GM12878 (cell line): ENCODE data around the gene LGI4. TPM values are rescaled to one million over a fixed set of nuclear protein-coding genes. Genes with fewer than 3 reads are reported as not detected.

Source experiments
- CHD1 ChIP-seq: IDR thresholded peaks from 2 replicates; pipeline ENCODE4 v1.6.1; 2012; ENCODE audit warnings: low read depth, low read length, improper control_type of control experiment
- CREM ChIP-seq: IDR thresholded peaks from 2 replicates; pipeline ENCODE4 v1.6.1; 2014; ENCODE audit warnings: antibody characterized with exemption, low read depth
- HDAC6 ChIP-seq: fragments of 200-600 bp; sonication (generic); IDR thresholded peaks from one replicate; pipeline ENCODE4 v1.8.0; 2017; ENCODE audit warnings: antibody characterized with exemption; ENCODE audit not compliant: unreplicated experiment
- KLF5 ChIP-seq: fragments of 450-650 bp; IDR thresholded peaks from 2 replicates; pipeline ENCODE4 v1.6.1; 2014; ENCODE audit warnings: mild to moderate bottlenecking; ENCODE audit not compliant: partially characterized antibody
- RB1 ChIP-seq: fragments of 450-650 bp; formaldehyde crosslinking; IDR thresholded peaks from 2 replicates; pipeline ENCODE4 v1.6.1; 2017; ENCODE audit warnings: mild to moderate bottlenecking, borderline replicate concordance
- RCOR1 ChIP-seq: conservative IDR thresholded peaks from 2 replicates; pipeline ENCODE4 v1.6.1; 2012; ENCODE audit warnings: low read depth, low read length, improper control_type of control experiment
- SMAD5 ChIP-seq: IDR thresholded peaks from 2 replicates; pipeline ENCODE4 v1.6.1; 2016; ENCODE audit warnings: antibody characterized with exemption, low read depth
- SREBF2 ChIP-seq: IDR thresholded peaks from 2 replicates; pipeline ENCODE4 v1.6.1; 2012; ENCODE audit warnings: mild to moderate bottlenecking, low read length
- USF2 ChIP-seq: IDR thresholded peaks from 2 replicates; pipeline ENCODE4 v1.6.1; 2011; ENCODE audit warnings: low read depth, low read length, improper control_type of control experiment, borderline replicate concordance
- YBX1 ChIP-seq: fragments of 450-650 bp; IDR thresholded peaks from 2 replicates; pipeline ENCODE4 v1.6.1; 2016; ENCODE audit warnings: antibody characterized with exemption
- ZBED1 ChIP-seq: IDR thresholded peaks from 2 replicates; pipeline ENCODE4 v1.6.1; 2016; ENCODE audit warnings: borderline replicate concordance
- ZZZ3 ChIP-seq: IDR thresholded peaks from 2 replicates; pipeline ENCODE4 v1.6.1; 2011; ENCODE audit warnings: low read depth; ENCODE audit not compliant: control insufficient read depth, insufficient read length
- polyA plus RNA-seq, 11 experiments: library from polyadenylated mRNA; depleted of rRNA in 4 of 11; unstranded in 6 of 11; stranded (reverse) in 5 of 11; fragments of >200 nt; fragmentation: Nextera tagmentation in 4 of 11; fragmentation: Illumina TruSeq in 1 of 11; extraction: Ambion mirVana in 4 of 11; extraction: Trizol in 1 of 11; gene quantifications; 1 replicate in 1 of 11; 2 replicates in 10 of 11; pipeline versions ENCODE4 v1.2.1 to v1.2.3, GENCODE V29; 2011 to 2016; ENCODE audit warnings: inconsistent platforms in 2 of 11, missing spikeins in 2 of 11, low read depth in 1 of 11
- total RNA-seq, 4 experiments: library from RNA; depleted of rRNA in 3 of 4; stranded (reverse); fragments of >200 nt in 3 of 4; fragmentation: Illumina TruSeq in 1 of 4; extraction: Trizol in 1 of 4; gene quantifications; 2 replicates each; pipeline versions ENCODE4 v1.2.1 to v1.2.3, GENCODE V29; 2013 to 2021
- TF ChIP-seq, protein P1 (sequence below): fragments of 450-650 bp; IDR thresholded peaks from 2 replicates; pipeline ENCODE4 v1.6.1; 2016; ENCODE audit warnings: mild to moderate bottlenecking, moderate library complexity, borderline replicate concordance
- TF ChIP-seq, protein P2 (sequence below): IDR thresholded peaks from 2 replicates; pipeline ENCODE4 v1.6.1; 2012; ENCODE audit warnings: low read depth, low read length, improper control_type of control experiment
- TF ChIP-seq, protein P3 (sequence below): fragments of 450-650 bp; IDR thresholded peaks from 2 replicates; pipeline ENCODE4 v1.6.1; 2017; ENCODE audit warnings: mild to moderate bottlenecking, moderate library complexity
- TF ChIP-seq, protein P4 (sequence below): fragments of 450-650 bp; IDR thresholded peaks from 2 replicates; pipeline ENCODE4 v1.6.1; 2017; ENCODE audit warnings: borderline replicate concordance

The LGI4 gene
- total and polyA plus RNA-seq, 10 of the 15 experiments (the other 5 are each of a cell fraction or from before 2014, with no cell fraction given): 0.11 TPM; not detected in 9

- TF ChIP-seq, protein P1, sequence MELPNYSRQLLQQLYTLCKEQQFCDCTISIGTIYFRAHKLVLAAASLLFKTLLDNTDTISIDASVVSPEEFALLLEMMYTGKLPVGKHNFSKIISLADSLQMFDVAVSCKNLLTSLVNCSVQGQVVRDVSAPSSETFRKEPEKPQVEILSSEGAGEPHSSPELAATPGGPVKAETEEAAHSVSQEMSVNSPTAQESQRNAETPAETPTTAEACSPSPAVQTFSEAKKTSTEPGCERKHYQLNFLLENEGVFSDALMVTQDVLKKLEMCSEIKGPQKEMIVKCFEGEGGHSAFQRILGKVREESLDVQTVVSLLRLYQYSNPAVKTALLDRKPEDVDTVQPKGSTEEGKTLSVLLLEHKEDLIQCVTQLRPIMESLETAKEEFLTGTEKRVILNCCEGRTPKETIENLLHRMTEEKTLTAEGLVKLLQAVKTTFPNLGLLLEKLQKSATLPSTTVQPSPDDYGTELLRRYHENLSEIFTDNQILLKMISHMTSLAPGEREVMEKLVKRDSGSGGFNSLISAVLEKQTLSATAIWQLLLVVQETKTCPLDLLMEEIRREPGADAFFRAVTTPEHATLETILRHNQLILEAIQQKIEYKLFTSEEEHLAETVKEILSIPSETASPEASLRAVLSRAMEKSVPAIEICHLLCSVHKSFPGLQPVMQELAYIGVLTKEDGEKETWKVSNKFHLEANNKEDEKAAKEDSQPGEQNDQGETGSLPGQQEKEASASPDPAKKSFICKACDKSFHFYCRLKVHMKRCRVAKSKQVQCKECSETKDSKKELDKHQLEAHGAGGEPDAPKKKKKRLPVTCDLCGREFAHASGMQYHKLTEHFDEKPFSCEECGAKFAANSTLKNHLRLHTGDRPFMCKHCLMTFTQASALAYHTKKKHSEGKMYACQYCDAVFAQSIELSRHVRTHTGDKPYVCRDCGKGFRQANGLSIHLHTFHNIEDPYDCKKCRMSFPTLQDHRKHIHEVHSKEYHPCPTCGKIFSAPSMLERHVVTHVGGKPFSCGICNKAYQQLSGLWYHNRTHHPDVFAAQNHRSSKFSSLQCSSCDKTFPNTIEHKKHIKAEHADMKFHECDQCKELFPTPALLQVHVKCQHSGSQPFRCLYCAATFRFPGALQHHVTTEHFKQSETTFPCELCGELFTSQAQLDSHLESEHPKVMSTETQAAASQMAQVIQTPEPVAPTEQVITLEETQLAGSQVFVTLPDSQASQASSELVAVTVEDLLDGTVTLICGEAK: no peak
- TF ChIP-seq, protein P2, sequence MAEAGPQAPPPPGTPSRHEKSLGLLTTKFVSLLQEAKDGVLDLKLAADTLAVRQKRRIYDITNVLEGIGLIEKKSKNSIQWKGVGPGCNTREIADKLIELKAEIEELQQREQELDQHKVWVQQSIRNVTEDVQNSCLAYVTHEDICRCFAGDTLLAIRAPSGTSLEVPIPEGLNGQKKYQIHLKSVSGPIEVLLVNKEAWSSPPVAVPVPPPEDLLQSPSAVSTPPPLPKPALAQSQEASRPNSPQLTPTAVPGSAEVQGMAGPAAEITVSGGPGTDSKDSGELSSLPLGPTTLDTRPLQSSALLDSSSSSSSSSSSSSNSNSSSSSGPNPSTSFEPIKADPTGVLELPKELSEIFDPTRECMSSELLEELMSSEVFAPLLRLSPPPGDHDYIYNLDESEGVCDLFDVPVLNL: no peak
- no peak for TF ChIP-seq USF2
- TF ChIP-seq ZBED1: no peak
- no peak for TF ChIP-seq HDAC6
- no peak for TF ChIP-seq CHD1
- TF ChIP-seq ZZZ3: no peak
- TF ChIP-seq CREM: no peak
- TF ChIP-seq, protein P3, sequence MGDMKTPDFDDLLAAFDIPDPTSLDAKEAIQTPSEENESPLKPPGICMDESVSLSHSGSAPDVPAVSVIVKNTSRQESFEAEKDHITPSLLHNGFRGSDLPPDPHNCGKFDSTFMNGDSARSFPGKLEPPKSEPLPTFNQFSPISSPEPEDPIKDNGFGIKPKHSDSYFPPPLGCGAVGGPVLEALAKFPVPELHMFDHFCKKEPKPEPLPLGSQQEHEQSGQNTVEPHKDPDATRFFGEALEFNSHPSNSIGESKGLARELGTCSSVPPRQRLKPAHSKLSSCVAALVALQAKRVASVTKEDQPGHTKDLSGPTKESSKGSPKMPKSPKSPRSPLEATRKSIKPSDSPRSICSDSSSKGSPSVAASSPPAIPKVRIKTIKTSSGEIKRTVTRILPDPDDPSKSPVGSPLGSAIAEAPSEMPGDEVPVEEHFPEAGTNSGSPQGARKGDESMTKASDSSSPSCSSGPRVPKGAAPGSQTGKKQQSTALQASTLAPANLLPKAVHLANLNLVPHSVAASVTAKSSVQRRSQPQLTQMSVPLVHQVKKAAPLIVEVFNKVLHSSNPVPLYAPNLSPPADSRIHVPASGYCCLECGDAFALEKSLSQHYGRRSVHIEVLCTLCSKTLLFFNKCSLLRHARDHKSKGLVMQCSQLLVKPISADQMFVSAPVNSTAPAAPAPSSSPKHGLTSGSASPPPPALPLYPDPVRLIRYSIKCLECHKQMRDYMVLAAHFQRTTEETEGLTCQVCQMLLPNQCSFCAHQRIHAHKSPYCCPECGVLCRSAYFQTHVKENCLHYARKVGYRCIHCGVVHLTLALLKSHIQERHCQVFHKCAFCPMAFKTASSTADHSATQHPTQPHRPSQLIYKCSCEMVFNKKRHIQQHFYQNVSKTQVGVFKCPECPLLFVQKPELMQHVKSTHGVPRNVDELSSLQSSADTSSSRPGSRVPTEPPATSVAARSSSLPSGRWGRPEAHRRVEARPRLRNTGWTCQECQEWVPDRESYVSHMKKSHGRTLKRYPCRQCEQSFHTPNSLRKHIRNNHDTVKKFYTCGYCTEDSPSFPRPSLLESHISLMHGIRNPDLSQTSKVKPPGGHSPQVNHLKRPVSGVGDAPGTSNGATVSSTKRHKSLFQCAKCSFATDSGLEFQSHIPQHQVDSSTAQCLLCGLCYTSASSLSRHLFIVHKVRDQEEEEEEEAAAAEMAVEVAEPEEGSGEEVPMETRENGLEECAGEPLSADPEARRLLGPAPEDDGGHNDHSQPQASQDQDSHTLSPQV: no peak
- peak; percentile 27; the same call in 1 of the 2 replicates for TF ChIP-seq RB1
- TF ChIP-seq, protein P4, sequence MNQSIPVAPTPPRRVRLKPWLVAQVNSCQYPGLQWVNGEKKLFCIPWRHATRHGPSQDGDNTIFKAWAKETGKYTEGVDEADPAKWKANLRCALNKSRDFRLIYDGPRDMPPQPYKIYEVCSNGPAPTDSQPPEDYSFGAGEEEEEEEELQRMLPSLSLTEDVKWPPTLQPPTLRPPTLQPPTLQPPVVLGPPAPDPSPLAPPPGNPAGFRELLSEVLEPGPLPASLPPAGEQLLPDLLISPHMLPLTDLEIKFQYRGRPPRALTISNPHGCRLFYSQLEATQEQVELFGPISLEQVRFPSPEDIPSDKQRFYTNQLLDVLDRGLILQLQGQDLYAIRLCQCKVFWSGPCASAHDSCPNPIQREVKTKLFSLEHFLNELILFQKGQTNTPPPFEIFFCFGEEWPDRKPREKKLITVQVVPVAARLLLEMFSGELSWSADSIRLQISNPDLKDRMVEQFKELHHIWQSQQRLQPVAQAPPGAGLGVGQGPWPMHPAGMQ: no peak
- no peak for TF ChIP-seq SREBF2
- no peak for TF ChIP-seq RCOR1
- no peak for TF ChIP-seq SMAD5
- peak; percentile 76 for TF ChIP-seq YBX1
- no peak for TF ChIP-seq KLF5
Measured at GRCh38 chr19:35124098-35125060, 10.5 kb downstream of the LGI4 start (continued).
